WI38 (cell line): ENCODE measurements around the gene CDKL4.

Experiments used
- H3K4me3 ChIP-seq: 2 replicates; pipeline ENCODE4 v1.5.1; 2011; ENCODE audit warnings: low read depth, mild to moderate bottlenecking, control low read depth, low read length
- TF ChIP-seq, protein P1 (sequence below): IDR thresholded peaks from 2 replicates; pipeline ENCODE4 v1.5.1; 2012; ENCODE audit warnings: low read depth, mild to moderate bottlenecking, control low read depth, low read length

Gene CDKL4

DNA sequence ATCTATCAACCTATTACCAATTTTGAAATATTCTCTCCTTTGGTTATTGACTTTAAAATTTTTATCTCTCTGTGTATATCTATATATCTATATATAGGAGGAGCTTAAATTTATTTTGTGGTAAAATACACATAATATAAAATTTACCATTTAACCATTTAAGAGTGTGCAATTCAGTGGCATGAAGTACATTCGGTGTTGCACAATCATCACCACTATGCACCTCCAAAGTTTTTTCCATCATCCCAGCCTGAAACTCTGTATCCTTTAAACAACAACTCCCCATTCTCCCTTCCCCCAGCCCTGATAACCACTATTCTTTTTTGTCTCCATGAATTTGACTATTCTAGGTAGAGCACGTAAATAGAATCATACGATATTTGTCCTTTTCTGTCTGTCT, 49.1 kb downstream of the CDKL4 start:
- H3K4me3 ChIP-seq: no peak overlapping the region
- TF ChIP-seq, protein P1, sequence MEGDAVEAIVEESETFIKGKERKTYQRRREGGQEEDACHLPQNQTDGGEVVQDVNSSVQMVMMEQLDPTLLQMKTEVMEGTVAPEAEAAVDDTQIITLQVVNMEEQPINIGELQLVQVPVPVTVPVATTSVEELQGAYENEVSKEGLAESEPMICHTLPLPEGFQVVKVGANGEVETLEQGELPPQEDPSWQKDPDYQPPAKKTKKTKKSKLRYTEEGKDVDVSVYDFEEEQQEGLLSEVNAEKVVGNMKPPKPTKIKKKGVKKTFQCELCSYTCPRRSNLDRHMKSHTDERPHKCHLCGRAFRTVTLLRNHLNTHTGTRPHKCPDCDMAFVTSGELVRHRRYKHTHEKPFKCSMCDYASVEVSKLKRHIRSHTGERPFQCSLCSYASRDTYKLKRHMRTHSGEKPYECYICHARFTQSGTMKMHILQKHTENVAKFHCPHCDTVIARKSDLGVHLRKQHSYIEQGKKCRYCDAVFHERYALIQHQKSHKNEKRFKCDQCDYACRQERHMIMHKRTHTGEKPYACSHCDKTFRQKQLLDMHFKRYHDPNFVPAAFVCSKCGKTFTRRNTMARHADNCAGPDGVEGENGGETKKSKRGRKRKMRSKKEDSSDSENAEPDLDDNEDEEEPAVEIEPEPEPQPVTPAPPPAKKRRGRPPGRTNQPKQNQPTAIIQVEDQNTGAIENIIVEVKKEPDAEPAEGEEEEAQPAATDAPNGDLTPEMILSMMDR: no peak

- no peak overlapping the region for H3K4me3 ChIP-seq
- TF ChIP-seq, protein P1: no peak
These were observed 54.7 kb downstream of the CDKL4 start for GRCh38 chr2:39188960-39189494.

GRCh38 chr2:39183673-39184072, 60.1 kb downstream of the CDKL4 start:
- no peak overlapping the region for H3K4me3 ChIP-seq
- TF ChIP-seq, protein P1: no peak

DNA sequence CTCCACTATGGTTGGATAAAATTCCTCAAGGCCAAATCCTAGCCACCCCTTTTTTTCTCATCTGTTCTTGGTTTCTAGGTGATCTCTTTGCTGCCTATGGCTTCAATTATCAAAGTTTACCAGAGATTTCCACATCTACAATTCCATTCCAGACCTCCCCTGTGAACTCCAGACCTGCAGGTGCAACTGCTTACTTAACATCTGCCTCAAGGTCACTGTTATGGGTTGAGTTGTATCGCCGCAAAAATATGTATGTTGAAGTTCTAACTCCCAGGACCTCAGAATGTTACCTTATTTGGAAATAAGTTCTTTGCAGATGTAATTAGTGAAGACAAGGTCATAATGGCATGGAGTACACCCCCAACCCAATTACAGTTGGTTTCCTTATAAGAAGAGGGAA, 62.5 kb downstream of the CDKL4 start:
- TF ChIP-seq, protein P1: no peak
- no peak overlapping the region for H3K4me3 ChIP-seq

DNA sequence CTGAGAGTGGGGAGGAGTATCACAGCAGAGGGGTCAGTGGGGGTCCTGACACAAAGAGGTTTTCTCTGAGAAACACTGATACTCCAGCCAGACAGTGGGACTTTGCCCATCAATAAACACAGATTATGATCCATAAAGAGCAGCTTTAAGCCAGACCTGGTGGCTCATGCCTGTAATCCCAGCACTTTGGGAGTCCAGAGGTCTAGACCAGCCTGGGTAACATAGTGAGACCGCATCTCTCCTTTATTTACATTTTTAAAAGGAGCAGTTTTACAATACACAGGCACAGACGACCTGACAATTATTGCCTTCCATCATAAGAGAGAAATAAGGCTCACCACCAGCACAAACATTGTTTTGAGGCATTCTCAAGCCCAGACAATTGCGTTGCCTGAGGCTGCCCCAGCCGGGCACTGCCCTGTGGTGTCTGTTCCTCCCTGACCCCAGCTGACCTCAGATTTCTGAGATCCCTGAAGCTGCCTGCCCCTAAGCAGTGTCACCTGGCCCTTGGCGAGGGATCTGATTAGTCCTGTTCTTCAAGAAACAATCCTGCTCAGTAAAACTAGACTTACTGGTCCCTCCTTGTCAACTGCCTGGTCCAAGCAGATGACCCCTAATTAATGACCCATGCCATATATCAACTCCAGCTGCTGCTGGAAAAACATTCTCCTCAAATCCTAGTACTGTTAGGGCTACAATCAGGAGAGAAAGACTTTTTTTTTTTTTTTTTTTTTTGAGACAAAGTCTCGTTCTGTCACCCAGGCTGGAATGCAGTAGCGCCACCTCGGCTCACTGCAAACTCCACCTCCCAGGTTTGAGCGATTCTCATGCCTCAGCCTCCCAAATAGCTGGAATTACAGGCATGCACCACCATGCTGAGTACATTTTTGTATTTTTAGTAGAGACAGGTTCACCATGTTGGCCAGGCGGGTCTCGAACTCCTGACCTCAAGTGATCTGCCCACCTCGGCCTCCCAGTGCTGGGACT, 63.5 kb downstream of the CDKL4 start:
- TF ChIP-seq, protein P1: no peak
- H3K4me3 ChIP-seq: no peak overlapping the region

DNA sequence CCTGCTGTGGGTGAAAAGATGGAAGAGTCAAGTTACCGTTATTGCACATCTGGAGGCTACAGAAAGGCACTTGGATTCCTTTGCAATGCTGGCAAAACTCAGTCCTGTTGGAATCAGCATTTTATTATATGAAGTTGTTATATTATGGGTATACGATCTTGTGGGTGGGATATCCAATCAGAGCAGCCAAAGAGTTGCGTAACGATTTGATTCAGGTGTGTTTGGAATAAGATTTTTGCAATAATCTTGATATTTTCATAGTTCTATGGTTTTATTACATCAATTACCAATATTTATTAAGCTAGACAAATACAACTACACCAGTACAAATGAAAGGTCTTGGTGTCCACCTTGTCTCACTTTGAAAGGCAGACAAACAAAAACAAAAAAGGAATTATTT, 65.0 kb downstream of the CDKL4 start:
- no peak overlapping the region for H3K4me3 ChIP-seq
- TF ChIP-seq, protein P1: no peak

GRCh38 chr2:39176997-39177396, 66.8 kb downstream of the CDKL4 start:
- H3K4me3 ChIP-seq: no peak overlapping the region
- TF ChIP-seq, protein P1: no peak
